ENCODE data around the gene DFFB.

DFFB gene

DNA sequence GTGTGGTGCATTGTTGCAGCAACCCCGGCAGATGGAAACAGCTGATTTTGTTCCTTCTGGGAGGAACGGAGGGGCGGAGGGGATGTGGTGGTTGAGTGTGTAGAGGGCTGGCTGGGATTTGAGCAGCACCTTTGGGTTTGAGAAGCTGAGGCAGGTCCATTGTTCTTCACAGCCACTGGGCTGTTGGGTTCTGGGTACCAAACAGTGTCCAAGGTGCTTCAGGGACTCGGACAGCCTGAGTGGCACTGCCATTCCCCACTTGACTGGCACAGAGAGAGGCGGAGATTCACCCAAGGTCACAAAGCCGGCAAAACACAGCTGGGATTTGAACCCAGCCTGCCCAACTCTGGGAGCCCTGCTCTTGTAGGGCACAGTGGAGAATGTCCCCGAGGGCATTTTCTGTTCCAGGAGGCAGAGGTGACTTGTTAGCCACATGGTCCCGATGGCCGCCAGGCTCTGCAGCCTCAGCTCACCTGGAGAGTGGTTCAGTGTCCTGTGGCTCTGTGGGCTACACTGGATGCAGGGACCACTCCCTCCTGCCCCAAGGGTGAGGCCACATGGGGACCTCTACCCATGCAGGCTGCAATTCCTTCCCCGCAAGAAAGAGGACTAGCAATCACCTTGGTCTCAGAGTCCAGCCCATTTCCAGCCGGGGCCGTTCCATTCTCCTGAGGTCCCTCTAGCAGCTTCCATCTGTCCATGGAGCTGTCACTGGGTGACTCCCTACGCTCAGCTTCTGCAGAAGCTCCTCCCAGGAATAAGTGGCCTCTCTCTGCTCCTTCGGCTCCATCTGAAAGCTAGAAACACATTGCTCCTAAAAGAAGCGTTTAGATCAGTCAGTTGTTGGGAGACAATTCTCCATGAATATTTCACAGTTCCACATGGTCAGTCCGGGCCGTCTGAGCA is 74.0 kb downstream of the DFFB start:
- no peak for DNase-seq

DNA sequence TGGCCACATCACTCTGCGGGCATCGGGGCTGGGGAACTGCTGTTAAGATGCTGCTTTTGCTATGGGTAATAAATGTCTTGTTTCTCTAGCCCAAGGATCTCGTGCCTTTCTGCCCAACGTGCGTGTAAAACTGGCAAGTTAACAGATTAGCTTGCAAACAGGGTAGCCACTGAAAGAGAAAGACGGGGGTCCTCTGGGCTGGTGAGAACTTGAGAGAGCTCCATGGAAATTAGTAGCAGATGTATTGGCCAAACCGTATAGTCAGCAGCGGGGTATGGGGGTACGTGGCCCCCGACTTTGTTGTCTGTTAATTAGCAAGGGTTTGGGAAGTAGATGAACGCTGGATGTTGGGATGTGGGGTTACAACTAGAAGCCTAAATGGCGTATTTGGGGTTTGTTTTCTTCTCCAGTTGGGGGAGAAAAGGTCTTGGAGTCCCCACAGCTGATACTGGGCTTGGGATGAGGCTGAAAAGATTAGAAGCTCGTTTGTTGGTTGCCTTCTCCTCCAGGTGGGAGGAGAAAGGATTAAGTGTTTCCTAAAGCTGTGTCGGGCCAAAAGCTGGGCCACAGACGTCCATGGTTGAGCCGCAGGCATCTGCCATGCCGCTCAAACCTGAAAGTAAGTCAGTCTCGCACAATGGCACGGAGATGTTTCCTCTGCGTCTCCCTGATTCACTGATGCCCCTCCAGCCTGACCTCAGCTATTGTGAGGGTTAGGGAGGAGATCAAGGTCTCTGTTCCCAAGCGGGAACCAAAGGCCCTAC is 75.1 kb downstream of the DFFB start:
- no peak for DNase-seq

Measured in activated CD4-positive, alpha-beta T cell treated with anti-CD3 and anti-CD28 coated beads, Interleukin-2, amount 50 U/mL, for 4 hours (primary cell).